DMS53 treated with DMSO at 0.1 percent for 48 hours (cell line): ENCODE data around the gene ARHGAP26.
A peak's percentile ranks its signal among the peaks of the same experiment; 100 is the strongest.

Source experiments
- DNase-seq: peaks from one replicate; lab custom pipeline; 2025; ENCODE audit not compliant: unreplicated experiment; lab: John Stamatoyannopoulos, UW

ARHGAP26 gene

GRCh38 chr5:142845954-142846398, 75.8 kb downstream of the ARHGAP26 start:
- DNase-seq = no peak

GRCh38 chr5:142846406-142846805, 76.2 kb downstream of the ARHGAP26 start:
- no peak for DNase-seq

- DNase-seq = no peak
Measured at GRCh38 chr5:142847898-142848790, 78.0 kb downstream of the ARHGAP26 start.

- DNase-seq = no peak
Measured at GRCh38 chr5:142849466-142849865, 79.3 kb downstream of the ARHGAP26 start.

- DNase-seq = no peak
Measured at GRCh38 chr5:142849880-142850279, 79.7 kb downstream of the ARHGAP26 start.

- DNase-seq = no peak
Measured at GRCh38 chr5:142851731-142852130, 81.6 kb downstream of the ARHGAP26 start.

GRCh38 chr5:142852416-142853198, 82.4 kb downstream of the ARHGAP26 start:
- no peak for DNase-seq

- DNase-seq = no peak
Measured at GRCh38 chr5:142853682-142854081, 83.5 kb downstream of the ARHGAP26 start.

GRCh38 chr5:142856269-142856782, 86.1 kb downstream of the ARHGAP26 start:
- no peak for DNase-seq

- no peak for DNase-seq
Measured at GRCh38 chr5:142857405-142857804, 87.2 kb downstream of the ARHGAP26 start.

GRCh38 chr5:142859037-142859436, 88.9 kb downstream of the ARHGAP26 start:
- no peak for DNase-seq

GRCh38 chr5:142860270-142860669, 90.1 kb downstream of the ARHGAP26 start:
- no peak for DNase-seq

- DNase-seq = no peak
Measured at GRCh38 chr5:142861011-142861410, 90.8 kb downstream of the ARHGAP26 start.

- DNase-seq = no peak
Measured at GRCh38 chr5:142862594-142862993, 92.4 kb downstream of the ARHGAP26 start.

GRCh38 chr5:142863856-142864255, 93.7 kb downstream of the ARHGAP26 start:
- no peak for DNase-seq

- DNase-seq = no peak
Measured at GRCh38 chr5:142864290-142865260, 94.4 kb downstream of the ARHGAP26 start.

- no peak for DNase-seq
Measured at GRCh38 chr5:142865631-142866030, 95.5 kb downstream of the ARHGAP26 start.

- DNase-seq = peak; percentile 87
Measured at GRCh38 chr5:142866563-142867275, 96.5 kb downstream of the ARHGAP26 start.

GRCh38 chr5:142869886-142870285, 99.7 kb downstream of the ARHGAP26 start:
- no peak for DNase-seq
